GM12801 (cell line): Measurements from ENCODE around the gene ATP8B2.

ENCODE experiments used
- TF ChIP-seq, protein P1 (sequence below): IDR thresholded peaks from one replicate; pipeline ENCODE4 v1.5.1; 2011; ENCODE audit warnings: control low read depth; ENCODE audit not compliant: insufficient read length; ENCODE audit errors: extremely low read depth

The ATP8B2 gene

GRCh38 chr1:154351363-154352068 lies 26.2 kb downstream of the ATP8B2 start:
- TF ChIP-seq, protein P1, sequence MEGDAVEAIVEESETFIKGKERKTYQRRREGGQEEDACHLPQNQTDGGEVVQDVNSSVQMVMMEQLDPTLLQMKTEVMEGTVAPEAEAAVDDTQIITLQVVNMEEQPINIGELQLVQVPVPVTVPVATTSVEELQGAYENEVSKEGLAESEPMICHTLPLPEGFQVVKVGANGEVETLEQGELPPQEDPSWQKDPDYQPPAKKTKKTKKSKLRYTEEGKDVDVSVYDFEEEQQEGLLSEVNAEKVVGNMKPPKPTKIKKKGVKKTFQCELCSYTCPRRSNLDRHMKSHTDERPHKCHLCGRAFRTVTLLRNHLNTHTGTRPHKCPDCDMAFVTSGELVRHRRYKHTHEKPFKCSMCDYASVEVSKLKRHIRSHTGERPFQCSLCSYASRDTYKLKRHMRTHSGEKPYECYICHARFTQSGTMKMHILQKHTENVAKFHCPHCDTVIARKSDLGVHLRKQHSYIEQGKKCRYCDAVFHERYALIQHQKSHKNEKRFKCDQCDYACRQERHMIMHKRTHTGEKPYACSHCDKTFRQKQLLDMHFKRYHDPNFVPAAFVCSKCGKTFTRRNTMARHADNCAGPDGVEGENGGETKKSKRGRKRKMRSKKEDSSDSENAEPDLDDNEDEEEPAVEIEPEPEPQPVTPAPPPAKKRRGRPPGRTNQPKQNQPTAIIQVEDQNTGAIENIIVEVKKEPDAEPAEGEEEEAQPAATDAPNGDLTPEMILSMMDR: no peak

GRCh38 chr1:154352245-154352580 lies 26.9 kb downstream of the ATP8B2 start:
- TF ChIP-seq, protein P1: no peak

DNA sequence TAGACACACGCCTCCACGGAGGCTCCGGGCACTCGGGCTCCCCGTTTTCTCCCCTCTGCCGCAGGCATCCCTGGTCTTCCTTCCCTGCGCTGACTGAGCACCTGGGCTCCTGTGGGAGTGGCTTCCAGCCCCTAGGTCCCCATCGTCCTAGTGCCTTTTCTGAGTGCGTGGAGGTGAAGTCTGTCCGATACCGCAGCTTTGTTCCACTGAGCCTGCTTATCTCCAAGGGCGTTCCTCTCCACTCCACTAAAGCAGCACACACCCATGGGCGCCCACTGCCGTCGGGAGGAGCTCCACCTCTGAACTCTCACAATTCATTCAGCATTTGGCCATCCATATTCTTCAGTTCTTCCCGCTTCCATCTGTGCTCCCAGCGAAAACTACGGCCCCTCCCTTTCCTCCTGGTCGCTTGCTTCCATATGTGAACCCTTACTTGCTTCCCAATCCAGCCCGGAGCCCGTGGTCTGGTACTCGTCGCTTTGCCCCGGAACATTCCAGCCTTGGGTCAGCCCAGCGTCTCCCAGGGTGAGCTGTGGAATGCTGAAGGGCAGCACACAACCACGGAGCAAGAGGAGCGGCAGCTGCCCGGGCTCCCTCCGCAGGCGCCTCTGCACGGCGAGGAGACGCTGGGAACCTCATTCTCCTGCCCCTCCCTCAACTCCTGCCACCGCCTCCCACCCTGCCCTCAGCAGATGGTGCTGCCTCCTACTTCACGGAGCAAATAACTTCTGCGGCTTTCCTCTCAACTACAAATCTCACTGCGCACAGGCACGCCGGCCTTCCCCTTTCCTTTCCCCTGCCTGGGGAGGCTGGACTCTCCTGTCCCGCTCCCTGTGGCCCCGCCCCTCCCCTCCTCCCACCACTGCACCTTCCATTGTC lies 27.5 kb downstream of the ATP8B2 start:
- TF ChIP-seq, protein P1: no peak

GRCh38 chr1:154353460-154353904 lies 28.2 kb downstream of the ATP8B2 start:
- TF ChIP-seq, protein P1: no peak

- TF ChIP-seq, protein P1: no peak
Observed at GRCh38 chr1:154353966-154354365, 28.6 kb downstream of the ATP8B2 start.

- TF ChIP-seq, protein P1: no peak
Observed at GRCh38 chr1:154358519-154358918, 33.2 kb downstream of the ATP8B2 start.

DNA sequence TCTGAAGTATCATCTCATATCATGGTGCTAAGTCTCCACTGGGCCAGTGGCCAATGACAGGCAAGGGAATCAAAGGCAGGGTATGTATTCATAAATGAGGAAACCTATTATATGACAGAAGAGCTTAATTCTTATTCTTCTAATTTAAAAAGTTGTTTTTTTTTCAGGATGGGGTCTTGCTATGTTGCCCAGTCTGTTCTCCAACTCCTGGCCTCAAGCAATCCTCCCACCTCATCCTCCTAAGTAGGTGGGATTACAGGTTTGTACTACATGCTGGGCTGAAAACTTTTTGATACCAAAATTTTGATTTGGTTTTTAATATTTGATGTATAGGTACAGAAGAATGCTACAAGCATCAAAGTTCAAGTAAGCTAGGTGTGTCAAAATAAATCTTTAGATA lies 35.0 kb downstream of the ATP8B2 start:
- TF ChIP-seq, protein P1: no peak
